Ovary (tissue), 3 donors: ENCODE measurements around the gene CTNNA1.

Source experiments
- CTCF ChIP-seq, 3 donors: fragments of 450-650 bp in 2 of 3; fragments of 200-600 bp in 1 of 3; IDR thresholded peaks; one replicate each; pipeline versions ENCODE4 v1.5.1 to v1.8.0; 2016 to 2022; ENCODE audit warnings: antibody characterized with exemption in 3 of 3, mild to moderate bottlenecking in 1 of 3
- POLR2A ChIP-seq: fragments of 450-650 bp; IDR thresholded peaks from one replicate; pipeline ENCODE4 v1.6.1; 2017; ENCODE audit warnings: antibody characterized with exemption, mild to moderate bottlenecking, moderate library complexity
- donor health status: DM: no; HTN: no; CAD: no.

GRCh38 chr5:138775034-138775433, 21.8 kb downstream of the CTNNA1 start:
- TF ChIP-seq CTCF (IDR thresholded peaks at IDR 0.05) (no peak), POLR2A (no peak)
